GM18867 (cell line): ENCODE results near the gene OR5K1.

ENCODE experiments used
- ATAC-seq: cut with Tn5 transposase; IDR thresholded peaks from one replicate; pipeline ENCODE4 v1.9.1; 2021; ENCODE audit warnings: mild to moderate bottlenecking, moderate library complexity; ENCODE audit not compliant: unreplicated experiment

Gene OR5K1

DNA sequence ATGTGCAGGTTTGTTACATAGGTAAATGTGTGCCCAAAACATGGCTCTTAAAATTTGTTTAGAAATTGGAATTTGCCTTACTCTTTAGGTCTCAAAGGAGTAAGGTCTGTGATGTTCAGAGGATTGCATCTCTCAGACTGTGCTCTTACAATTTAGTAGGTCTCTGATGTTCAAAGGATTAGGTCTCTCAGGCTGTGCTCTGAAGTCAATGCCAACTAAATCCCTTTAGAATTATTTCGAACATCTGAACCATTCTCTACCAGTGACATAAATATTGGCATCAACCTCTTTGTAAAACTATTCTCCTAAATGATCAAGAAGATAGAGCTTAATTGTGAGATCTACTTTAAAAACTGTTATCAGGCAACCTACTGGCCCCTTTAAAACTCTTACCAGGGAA lies at the start of gene OR5K1:
Gene OR5K1, plus strand, starts transcription at position 301 of the 400 bp plus-strand sequence. CDS start 6,376 bp downstream, outside the sequence.
- ATAC-seq, result no peak

DNA sequence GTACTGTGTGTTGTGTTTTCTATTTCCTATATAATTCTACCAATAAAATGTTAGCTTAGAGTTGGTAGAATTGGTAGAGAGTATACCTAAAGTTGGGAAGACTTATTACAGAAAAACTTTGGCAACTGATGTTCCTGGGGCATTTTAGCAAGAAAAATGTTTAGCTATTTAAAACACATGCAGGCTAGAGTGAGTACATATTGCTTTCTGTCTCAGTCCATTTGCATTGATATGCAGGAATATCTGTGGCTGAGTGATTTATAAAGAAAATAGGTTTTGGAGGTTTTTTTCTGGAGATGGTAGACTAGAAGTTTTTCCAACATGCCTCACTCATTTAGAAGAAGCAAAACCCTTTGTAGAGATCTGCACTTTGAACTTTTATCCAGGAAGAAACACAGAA lies 30.4 kb upstream of the OR5K1 start:
- no peak for ATAC-seq

DNA sequence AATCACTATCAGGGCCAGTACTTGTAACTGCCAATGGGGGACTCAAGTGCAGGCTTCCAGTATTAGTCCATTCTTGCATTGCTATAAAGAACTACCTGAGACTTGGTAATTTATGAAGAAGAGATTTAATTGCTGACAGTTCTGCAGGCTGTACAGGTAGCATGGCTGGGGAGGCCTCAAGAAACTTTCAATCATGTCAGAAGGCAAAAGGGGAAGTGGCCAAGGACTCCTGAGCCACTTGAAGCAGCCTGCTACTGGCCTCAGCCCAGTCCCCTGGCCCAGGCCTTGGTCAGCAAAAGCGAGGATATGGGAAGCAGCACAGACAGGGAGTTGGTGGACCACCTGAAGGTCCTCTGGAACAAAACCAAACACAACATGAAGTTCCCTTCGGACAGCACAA lies 29.2 kb upstream of the OR5K1 start:
- ATAC-seq, result no peak

DNA sequence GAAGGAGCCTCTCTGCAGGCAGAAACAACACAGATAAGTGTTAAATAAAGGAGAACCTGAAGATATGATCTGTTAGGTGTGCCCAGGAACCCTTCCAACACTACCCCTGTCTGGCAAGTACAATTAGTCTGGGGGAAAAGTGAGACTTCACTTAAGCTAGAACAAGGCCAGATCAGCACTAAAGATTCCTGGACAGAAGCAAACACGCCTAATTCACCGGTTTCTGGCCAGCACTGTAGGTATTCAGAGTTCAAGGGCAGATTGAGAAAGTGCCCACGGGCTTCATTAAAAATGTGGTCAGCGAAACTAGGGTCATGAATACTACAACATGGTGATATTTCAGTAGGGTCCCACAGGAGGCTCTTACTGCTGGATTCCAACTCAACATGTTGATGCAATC lies 28.6 kb upstream of the OR5K1 start:
- no peak for ATAC-seq

DNA sequence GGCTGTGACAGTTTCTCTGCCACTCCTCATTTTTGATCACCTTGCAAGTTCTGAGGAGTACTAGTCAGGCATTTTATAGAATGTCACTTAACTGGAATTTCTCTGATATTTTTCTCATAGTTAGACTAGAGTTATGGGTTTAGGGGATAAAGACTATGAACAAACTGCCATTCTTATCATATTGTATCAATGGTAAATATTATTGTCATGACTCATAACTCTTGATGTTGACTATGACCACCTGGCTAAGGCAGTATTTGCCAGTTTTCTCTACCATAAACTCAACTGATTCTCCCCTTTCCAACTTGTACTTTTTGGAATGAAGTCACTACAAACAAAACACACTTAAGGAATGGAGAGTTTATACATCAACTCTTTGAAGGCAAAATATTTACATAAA lies 22.7 kb upstream of the OR5K1 start:
- ATAC-seq, result no peak

DNA sequence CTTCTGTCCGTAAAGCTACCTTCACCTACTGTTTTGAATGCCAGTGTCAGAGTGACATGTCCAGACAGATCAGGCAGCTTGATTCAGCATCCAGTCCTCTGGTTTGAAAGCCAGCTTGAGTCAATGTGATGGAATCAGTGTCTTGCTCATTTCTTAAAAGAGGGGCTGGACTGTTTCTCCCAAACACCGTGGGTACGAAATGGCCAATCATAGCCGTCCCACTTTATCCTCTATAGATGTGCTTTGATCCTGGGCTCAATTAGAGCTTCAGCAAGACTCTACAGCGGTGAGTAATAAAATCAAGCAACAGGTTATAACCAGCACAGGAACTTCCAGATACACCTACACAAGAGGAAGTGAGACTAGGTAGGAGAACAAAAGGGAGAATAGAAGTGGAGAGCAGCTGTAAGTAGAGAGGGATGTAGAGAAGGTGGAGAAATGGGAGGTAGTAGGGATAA lies 17.0 kb upstream of the OR5K1 start:
- peak; percentile 85 for ATAC-seq

DNA sequence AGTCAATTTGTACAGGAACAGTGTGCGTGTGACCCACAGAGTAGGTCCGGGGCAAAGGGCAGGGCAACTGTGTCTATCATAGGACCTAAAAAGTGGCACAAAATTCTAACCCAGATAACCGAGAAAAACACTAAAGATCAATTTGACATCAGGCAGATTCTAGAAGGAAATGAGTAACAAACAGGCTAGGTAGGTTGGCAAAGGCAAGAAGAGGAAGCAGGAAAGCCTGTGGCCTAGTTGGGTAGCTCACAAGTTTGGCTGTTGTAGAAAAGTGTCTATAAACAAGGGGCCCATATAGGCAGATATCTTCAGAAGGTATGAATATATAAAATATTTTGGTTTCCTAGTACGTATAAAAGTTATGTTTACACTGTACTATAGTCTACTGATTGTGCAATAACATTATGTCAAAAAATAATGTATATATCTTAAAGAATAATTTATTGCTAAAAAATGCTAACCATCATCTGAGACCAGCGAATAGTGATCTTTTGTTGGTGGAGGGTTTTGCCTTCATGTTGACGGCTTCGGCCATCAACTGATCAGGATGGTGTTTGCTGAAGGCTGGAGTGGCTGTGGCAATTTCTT lies 13.3 kb upstream of the OR5K1 start:
- ATAC-seq, result peak; percentile 36

DNA sequence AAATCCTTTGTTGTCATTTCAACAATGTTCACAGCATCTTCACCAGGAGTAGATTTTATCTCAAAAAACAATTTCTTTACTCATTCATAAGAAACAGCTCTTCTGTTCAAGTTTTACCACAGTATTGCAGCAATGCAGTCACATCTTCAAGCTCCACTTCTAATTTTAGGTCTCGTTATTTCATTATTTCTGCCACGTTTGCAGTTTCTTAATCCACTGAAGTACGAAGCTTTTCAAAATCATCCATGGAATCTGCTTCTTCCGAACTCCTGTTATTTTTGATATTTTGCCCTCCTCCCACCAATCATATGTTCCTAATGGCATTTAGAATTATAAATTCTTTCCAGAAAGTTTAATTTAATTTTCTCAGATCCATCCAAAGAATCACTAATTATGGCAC lies 12.6 kb upstream of the OR5K1 start:
- no peak for ATAC-seq

DNA sequence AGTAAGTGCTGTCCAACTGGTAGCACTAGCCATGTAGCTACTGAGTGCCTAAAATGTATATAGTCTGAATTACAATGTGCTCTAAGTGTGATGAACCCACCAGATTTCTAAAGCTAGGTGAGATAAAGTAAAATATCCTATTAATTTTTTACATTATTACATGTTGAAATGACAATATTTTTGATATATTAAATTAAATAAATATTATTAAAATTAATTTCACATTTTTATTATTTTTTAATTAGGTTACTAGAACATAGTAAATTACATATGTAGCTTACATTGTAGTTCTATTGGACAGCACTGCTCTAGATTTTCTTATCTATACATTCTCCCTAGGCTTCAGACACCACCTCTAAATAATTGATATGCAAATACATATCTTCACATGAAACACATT lies 9.2 kb upstream of the OR5K1 start:
- no peak for ATAC-seq

DNA sequence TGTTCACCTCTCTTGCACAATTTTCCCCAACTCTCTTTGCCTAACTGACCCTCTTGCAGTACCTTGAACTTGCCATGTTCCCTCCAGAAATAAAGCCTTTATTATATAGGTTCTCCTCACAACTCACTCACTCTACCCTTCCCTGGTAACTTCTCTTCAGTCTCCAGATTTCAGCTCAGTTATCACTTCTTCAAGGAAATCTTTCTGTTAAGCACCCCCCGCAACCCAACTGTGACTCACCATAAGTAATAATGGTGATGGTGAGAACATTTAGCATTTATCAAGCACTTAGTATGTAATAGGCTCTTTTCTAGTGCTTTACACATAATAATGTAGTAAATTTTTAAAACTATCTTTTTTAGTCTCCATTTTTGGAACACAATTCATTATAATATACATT lies 8.1 kb upstream of the OR5K1 start:
- no peak for ATAC-seq

DNA sequence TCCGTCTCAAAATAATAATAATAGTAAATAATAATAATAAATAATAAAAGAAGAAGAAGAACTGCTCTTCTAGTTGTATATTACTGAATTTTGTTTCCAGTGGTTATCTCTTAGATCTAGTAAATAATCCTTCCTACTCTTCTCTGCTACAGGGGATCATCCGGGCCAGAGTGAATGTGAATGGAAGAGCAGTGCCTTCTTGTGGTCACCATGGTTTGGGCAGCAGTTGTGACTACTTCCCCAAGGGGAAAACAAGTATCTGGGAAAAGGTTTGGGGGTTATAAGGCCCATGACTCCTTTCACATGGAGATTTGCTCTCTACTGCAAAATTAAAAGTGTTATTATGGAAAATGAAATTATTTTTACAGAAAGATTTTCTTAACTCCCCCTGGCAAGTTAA lies 5.5 kb upstream of the OR5K1 start:
- no peak for ATAC-seq

DNA sequence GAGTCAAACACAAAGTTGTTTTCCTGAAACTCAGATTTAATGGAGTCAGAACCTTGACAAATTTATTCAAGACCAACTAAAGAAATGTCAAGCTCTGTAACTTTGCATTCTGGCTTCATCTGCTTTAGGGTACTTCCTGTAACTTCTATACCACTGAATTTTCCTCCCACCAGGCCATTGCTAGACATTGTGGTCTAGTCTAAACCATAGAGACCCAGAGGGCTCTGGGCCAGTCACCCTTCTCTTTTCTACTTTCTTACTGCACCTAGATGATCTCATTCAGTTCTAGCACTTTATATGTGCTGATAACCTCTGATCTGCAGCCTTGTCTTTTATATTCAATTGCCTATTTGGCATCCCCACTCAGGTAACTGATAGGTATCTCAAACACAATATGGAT lies 2.8 kb upstream of the OR5K1 start:
- no peak for ATAC-seq

DNA sequence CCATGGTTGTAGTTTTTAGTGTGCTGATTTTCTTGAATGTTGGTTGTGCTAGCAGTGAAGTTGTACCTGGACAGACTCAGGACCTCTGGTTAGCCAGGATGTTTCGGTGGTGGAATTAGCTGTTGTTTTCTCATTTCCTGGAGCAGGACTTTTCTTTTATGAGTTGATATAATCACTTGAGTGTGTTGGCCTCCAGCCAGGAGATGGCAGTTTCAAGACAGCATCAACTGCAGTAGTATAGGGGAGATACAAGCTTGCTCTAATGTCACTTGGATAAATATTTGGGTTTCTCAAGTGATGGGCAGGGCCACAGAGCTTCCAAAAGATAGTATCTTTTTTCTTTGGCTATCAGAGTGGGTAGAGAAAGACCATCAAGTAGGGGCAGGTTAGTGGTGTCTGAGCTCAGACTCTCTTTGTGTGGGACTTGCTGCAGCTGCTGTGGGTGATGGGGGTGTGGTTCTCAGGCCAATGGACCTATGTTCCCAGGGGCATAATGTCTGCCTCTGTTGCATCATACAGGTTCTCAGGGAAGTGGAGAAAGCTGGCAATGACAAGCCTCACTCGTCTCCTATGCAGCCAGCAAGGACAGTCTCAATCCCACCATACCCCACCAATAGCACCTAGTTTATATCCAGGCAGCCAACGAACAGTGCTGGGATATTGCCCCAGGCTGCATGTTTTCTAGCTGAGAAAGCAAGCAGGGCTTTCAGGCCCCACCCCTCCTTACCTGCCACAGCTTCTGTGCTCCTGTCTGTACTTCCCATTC lies 19.9 kb downstream of the OR5K1 start:
- ATAC-seq, result no peak

DNA sequence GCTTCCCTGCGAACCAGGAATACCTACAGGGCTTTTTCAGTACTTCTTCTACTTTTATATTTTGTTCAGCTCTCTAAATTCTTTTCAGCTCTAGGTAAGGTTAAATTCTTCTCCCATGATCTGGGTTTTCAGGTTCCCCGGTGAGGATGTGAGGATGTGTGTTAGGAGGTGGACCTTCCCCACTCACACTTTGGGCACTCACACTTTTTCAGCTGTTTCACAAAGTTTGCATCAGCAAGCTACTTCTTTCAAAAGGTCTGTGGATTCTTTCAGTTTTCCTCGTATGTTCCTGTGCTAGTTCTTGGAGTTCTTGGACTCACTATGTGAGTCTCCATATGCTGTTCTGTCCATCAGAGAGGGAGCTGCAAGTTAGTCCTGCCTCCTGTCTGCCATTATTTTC lies 20.6 kb downstream of the OR5K1 start:
- ATAC-seq, result no peak

DNA sequence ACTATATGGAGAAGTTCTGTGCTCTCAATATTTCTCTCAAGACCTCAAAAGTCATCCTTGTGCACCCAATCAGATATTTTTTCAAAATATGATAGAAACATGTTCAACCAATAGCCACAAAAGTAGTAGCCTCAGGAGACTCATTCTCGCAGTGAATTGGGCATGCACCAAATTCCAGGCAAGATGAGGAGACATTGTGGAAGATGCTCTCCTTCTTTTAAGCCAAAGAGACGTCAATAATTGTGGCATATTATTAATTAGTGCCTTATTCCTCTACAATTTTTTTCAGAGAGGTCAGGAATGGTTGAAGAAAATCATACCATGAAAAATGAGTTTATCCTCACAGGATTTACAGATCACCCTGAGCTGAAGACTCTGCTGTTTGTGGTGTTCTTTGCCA lies 34.4 kb downstream of the OR5K1 start, which contains the start of gene OR5K2:
Gene OR5K2, plus strand, starts transcription at position 301 of the 400 bp plus-strand sequence. Its CDS starts 0 bp downstream, at position 301.
- no peak for ATAC-seq

DNA sequence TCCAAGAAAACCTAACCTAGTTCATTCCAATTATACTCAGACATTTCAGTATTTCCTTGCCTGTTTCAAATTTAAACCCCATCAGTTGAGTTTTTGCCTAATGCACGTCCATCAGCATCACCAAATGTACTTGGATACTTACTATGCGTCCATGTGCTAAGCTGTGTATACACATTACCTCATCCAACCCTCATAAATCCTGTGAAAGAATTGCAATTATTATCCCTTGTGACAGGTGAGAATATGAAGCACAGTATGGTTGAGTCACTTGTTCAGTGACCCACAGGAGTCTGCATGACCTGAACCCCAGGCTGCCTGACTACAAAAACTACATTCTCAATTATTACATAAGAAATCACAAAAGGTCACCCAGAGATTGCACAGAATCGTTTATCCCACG lies 37.0 kb downstream of the OR5K1 start:
- ATAC-seq, result no peak

DNA sequence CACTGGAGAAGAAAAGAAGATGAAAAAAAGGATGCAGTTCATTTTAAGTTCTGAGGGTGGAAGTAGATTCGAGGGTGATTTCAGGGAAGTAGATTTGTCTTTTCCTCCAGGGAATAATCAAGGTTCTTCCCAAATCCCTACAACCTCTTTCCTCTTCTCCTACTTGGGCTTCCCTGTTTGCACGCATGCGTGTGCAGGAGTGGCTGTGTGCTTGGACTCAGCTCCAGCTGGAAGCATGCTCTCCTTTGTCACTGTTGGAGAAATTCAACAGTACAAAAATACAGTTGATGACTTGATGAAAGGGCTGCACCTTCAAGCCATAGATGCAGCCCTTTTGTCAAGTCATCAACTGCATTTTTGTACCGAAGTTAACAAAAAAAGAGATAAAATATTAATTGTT lies 38.3 kb downstream of the OR5K1 start:
- ATAC-seq, result no peak

DNA sequence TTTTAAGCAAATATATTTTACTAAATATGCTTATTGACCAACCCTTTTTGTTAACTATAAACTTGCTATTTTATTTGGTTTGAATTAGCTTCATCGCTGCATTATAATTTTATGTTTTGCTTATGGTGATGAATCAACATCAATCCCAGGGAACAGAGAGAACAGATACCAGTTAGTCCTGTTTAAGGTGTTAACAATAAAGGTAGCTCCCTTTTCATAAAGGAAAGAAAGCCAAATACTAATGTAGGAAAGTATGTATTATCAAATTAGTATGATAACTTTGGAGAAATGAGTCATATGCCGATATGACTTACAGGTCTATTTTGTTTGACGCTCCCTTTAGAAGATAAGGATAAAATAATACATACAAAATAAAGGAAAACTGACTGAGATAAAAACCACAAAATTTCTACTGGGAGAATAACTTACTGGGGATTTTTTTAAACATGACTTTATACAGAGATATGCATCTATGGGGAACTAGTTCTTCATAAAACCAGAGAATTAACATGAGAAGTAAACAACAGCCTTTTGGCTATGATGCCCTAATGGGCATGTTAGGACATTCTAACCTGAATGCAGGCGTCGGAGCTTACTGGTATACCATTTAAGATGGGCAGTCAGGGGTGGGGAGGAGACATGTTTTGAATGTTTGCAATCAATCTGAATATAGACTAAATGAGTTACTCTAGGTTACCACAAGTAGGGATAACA lies 39.0 kb downstream of the OR5K1 start:
- ATAC-seq, result no peak

DNA sequence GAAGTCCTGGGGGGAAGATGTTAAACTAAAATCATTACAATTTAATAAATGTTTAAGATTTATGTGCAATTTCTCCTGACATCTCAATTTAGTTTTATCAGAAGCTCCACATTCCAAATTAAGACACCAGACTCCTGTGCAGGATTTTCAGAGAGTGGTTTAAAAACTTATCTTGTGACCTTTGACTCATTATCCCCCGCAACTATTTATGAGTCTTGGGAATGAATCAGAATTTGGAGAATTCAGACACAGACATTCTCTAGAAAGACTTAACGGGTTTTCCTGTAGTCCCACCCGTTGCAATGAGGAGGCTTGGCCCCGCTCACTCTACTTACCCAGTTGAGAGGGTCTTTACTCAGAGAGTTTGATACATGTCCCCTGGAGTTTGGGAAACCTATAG lies 41.5 kb downstream of the OR5K1 start:
- no peak for ATAC-seq

DNA sequence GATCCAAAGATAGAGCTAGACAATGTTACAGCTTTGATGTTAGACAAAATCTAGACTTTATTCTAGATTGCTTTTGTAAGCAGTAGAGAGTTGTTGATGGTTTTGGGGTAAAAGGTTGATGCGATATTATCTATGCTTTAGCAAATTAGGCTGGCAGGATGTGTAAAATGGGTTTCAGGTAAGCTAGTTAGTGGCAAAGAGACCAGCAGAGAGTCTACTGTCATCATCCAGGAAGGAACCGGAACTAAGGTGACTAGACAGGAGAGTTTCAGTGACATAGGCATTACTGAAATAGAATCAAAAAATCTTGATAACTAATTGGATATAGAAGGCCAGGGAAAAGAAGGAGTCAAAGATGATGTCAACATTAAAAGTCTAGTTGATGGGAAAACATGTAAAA lies 45.6 kb downstream of the OR5K1 start:
- ATAC-seq, result no peak

DNA sequence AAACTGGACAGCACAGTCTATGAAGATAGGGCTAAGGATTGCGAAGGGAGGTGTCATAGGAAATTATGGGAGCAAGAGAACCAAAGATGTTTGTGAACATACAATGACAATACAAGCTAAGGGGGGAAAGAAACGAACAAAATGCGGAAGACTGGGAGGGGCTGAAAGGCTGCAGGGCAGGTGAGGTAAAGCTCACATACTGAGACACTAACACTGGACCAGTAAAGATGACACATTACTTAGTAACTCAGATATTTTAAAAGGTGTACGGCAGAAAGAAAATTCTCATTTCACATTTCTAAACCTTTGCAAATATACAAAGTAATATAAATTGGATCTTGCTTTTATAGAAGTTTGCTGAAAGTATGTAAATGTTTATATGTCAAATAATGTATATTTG lies 49.6 kb downstream of the OR5K1 start:
- no peak for ATAC-seq

DNA sequence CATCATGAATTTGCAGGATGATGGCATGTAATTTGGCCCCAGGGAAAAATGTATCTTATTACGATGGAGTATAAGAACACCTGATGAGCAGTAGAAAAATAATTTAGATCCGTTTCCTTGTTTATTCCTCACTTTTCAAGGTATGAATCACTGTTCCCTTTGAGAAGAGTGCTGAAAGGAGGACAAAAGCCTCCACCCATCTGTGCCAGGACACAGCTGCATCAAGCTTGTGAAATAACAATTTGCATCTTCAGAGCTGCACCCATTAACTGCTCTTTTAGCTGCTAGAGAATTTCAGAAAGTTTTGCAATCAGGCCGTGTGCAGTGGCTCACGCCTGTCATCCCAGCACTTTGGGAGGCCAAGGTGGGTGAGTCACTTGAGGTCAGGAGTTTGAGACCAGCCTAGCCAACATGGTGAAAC lies 50.1 kb downstream of the OR5K1 start:
- ATAC-seq, result peak; percentile 42
